Nephron progenitor cell (in vitro differentiated cells): ENCODE data around the gene DAB1.

Experiments used
- DNase-seq: peaks from one replicate; pipeline ENCODE4 v3.0.0; 2021
- H3K27ac Mint-ChIP-seq: 2 replicates; pipeline ENCODE4 v1.8.0; 2021; ENCODE audit warnings: mild to moderate bottlenecking, moderate library complexity, mixed read lengths
- H3K27me3 Mint-ChIP-seq: 2 replicates; pipeline ENCODE4 v1.8.0; 2021; ENCODE audit warnings: mild to moderate bottlenecking, low read depth, mixed read lengths; ENCODE audit not compliant: poor library complexity
- H3K36me3 Mint-ChIP-seq: 2 replicates; pipeline ENCODE4 v1.8.0; 2021; ENCODE audit warnings: low read depth, mixed read lengths
- H3K4me1 Mint-ChIP-seq: 2 replicates; pipeline ENCODE4 v1.8.0; 2021; ENCODE audit warnings: mixed read lengths
- H3K4me3 Mint-ChIP-seq: 2 replicates; pipeline ENCODE4 v1.8.0; 2021; ENCODE audit warnings: mild to moderate bottlenecking, moderate library complexity, mixed read lengths
- H3K9me3 Mint-ChIP-seq: 2 replicates; pipeline ENCODE4 v1.8.0; 2021; ENCODE audit warnings: mild to moderate bottlenecking, moderate library complexity, mixed read lengths
- TF ChIP-seq, protein P1 (sequence below): fragments of 200-600 bp; sonication (generic); IDR thresholded peaks from 2 replicates; pipeline ENCODE4 v1.5.0; 2021; ENCODE audit warnings: antibody characterized with exemption

Gene DAB1

DNA sequence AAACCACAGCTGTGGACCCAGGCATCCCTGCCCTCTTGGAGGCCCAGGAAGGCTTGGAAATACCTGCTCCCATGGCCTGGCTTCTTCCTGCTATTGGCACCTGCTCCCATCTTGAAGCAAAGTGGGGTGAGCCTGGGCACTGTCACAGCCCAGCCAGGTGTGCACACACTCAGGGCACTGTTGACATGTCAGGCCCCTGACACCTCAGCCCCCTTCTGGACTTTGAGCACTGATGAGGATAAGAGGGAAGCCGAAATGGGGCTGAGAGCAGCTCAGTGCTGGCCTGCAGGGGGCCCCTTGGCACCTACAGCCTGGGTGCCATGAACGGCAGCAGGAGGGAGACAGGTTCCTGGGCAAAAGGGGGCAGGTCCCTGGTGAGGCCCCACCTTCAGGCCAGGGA is 55.9 kb downstream of the DAB1 start:
- Mint-ChIP-seq H3K4me3 (no peak overlapping the region), H3K9me3 (peaks cover 5% of the 10 kb centered on the region), H3K27ac (no peak overlapping the region), H3K36me3 (peaks cover 5% of the 10 kb centered on the region), H3K27me3 (peaks cover 5% of the 10 kb centered on the region), H3K4me1 (no peaks in the 10 kb centered on the region)
- DNase-seq = no peak
- TF ChIP-seq, protein P1, sequence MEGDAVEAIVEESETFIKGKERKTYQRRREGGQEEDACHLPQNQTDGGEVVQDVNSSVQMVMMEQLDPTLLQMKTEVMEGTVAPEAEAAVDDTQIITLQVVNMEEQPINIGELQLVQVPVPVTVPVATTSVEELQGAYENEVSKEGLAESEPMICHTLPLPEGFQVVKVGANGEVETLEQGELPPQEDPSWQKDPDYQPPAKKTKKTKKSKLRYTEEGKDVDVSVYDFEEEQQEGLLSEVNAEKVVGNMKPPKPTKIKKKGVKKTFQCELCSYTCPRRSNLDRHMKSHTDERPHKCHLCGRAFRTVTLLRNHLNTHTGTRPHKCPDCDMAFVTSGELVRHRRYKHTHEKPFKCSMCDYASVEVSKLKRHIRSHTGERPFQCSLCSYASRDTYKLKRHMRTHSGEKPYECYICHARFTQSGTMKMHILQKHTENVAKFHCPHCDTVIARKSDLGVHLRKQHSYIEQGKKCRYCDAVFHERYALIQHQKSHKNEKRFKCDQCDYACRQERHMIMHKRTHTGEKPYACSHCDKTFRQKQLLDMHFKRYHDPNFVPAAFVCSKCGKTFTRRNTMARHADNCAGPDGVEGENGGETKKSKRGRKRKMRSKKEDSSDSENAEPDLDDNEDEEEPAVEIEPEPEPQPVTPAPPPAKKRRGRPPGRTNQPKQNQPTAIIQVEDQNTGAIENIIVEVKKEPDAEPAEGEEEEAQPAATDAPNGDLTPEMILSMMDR = no peak

DNA sequence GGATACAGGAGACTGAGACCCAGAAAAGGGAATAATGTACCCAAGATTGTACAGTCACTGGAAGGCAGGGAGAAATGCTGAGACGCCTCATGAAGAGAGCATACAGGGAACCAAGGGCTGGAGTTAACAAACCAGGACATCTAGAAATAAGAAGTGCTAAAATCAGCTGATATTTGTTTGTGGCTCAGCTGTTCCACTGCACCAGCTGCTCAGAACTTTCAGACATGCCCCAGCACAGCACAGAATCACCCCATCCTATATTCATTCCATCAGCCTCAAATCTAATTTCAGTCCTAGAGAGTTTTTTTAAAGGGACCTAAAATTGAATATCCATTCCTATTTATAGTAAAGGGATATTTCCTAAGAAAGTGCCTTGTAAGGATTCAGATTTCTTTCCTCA is 60.2 kb downstream of the DAB1 start:
- Mint-ChIP-seq H3K4me3 (no peak overlapping the region), H3K27me3 (peaks cover 8% of the 10 kb centered on the region), H3K27ac (no peak overlapping the region), H3K9me3 (peaks cover 14% of the 10 kb centered on the region), H3K4me1 (no peaks in the 10 kb centered on the region), H3K36me3 (peaks cover 2% of the 10 kb centered on the region)
- no peak for DNase-seq
- TF ChIP-seq, protein P1 = no peak

GRCh38 chr1:57363165-57363564 is 60.7 kb downstream of the DAB1 start:
- no peak overlapping the region for H3K27ac Mint-ChIP-seq
- no peaks in the 10 kb centered on the region for H3K4me1 Mint-ChIP-seq
- no peak for DNase-seq
- H3K4me3 Mint-ChIP-seq = no peak overlapping the region
- H3K9me3 Mint-ChIP-seq = peaks cover 16% of the 10 kb centered on the region
- H3K27me3 Mint-ChIP-seq = peaks cover 8% of the 10 kb centered on the region
- TF ChIP-seq, protein P1 = no peak
- H3K36me3 Mint-ChIP-seq = no peaks in the 10 kb centered on the region

DNA sequence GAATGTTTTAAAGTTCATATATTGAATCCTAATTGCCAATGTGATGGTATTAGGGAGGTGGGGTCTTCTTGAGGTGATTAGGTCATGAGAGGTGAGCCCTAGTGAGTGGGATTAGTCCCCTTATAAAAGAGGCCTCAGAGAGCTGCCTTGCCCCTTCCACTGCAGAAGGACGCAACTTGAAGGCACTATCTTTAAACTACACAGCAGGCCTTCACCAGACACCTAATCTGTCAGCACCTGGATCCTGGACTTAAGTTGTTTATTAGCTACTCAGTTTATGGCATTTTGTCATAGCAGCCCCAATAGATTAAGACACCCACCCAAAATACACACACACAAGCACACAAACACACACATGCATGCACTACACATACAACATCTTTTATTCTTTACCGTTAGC is 61.4 kb downstream of the DAB1 start:
- DNase-seq = no peak
- peaks cover 8% of the 10 kb centered on the region for H3K27me3 Mint-ChIP-seq
- TF ChIP-seq, protein P1 = no peak
- H3K27ac Mint-ChIP-seq = no peak overlapping the region
- no peaks in the 10 kb centered on the region for H3K36me3 Mint-ChIP-seq
- H3K4me1 Mint-ChIP-seq = no peaks in the 10 kb centered on the region
- H3K9me3 Mint-ChIP-seq = peaks cover 21% of the 10 kb centered on the region
- no peak overlapping the region for H3K4me3 Mint-ChIP-seq

DNA sequence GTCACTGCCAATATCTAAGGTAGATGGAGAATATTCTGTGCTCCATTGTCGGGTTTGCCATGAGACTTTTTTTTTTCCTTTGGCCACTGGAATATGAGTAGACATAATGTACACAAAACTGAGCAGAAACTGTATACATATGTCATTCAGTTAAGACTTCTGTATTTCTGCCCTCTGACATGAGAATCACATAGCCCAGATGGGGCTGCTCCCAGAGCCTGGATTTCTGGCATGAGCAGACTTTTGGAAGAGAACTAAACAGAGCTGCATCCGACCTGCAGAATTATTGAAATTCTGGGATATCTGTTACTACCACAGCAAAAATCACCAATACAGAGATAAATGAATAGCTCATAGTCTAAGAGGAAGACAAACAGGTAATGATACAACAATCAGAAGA is 62.3 kb downstream of the DAB1 start:
- H3K36me3 Mint-ChIP-seq = no peaks in the 10 kb centered on the region
- no peak overlapping the region for H3K4me3 Mint-ChIP-seq
- DNase-seq = no peak
- H3K4me1 Mint-ChIP-seq = no peaks in the 10 kb centered on the region
- peaks cover 23% of the 10 kb centered on the region for H3K9me3 Mint-ChIP-seq
- H3K27me3 Mint-ChIP-seq = peaks cover 8% of the 10 kb centered on the region
- no peak overlapping the region for H3K27ac Mint-ChIP-seq
- TF ChIP-seq, protein P1 = no peak

DNA sequence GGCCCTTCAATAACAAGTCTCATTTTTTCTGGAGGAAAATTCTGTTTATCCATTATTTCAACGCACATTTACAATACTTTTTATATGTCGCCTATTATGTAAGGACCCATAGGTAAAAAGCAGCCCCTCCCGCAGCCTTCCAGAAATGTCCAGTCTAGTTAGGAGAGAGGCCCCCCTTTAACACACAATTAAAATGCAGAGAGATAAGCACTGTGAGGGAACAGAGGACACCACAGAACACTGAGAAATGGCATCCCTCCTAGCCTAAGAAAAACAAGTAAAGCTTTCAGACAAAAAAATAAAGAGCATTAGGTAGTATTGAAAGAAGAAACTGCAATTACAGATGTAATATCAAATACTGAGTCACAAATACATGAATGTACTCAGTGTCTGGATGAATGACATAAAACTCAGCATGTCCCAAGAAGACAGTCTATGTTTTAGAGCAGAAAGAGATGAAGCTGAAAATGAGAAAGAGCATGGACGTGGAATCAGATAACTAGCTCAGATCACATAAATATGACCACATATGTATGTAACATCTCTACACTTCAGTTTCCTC is 62.9 kb downstream of the DAB1 start:
- H3K27me3 Mint-ChIP-seq = peaks cover 8% of the 10 kb centered on the region
- DNase-seq = no peak
- peaks cover 23% of the 10 kb centered on the region for H3K9me3 Mint-ChIP-seq
- no peaks in the 10 kb centered on the region for H3K36me3 Mint-ChIP-seq
- TF ChIP-seq, protein P1 = no peak
- H3K4me1 Mint-ChIP-seq = no peaks in the 10 kb centered on the region
- H3K4me3 Mint-ChIP-seq = no peak overlapping the region
- no peak overlapping the region for H3K27ac Mint-ChIP-seq
